Breast epithelium (tissue), 4 donors: ENCODE results near the gene IL4. TPM values are rescaled to one million over a fixed set of nuclear protein-coding genes. Genes with fewer than 3 reads are reported as not detected.

ENCODE experiments used
- DNase-seq, 2 donors: peaks; one replicate each; pipeline ENCODE4 v3.0.0-alpha.2; 2019; ENCODE audit warnings: low spot score in 2 of 2
- H3K27ac ChIP-seq, 2 donors: fragments of 200-600 bp; sonication (generic) in 1 of 2; one replicate each; pipeline ENCODE4 v1.5.1; 2016 to 2019; ENCODE audit warnings: mild to moderate bottlenecking in 1 of 2
- H3K27me3 ChIP-seq, 2 donors: fragments of 200-600 bp; sonication (generic) in 1 of 2; one replicate each; pipeline versions ENCODE4 v1.5.1 to v1.6.0; 2017 to 2019; ENCODE audit warnings: control low read depth in 1 of 2, mild to moderate bottlenecking in 1 of 2
- H3K36me3 ChIP-seq: fragments of 200-600 bp; one replicate; pipeline ENCODE4 v1.5.1; 2019
- H3K4me1 ChIP-seq, 2 donors: fragments of 200-600 bp; sonication (generic); one replicate each; pipeline ENCODE4 v1.5.1; 2016 to 2019; ENCODE audit warnings: control low read depth in 1 of 2
- H3K4me3 ChIP-seq, 3 donors: fragments of 200-600 bp; sonication (generic); 1 replicate in 2 of 3; 2 replicates in 1 of 3; pipeline ENCODE4 v1.5.1; 2016 to 2019; ENCODE audit warnings: mild to moderate bottlenecking in 3 of 3, moderate library complexity in 2 of 3
- H3K9me3 ChIP-seq, 2 donors: fragments of 200-600 bp; sonication (generic) in 1 of 2; one replicate each; pipeline ENCODE4 v1.5.1; 2016 to 2019; ENCODE audit warnings: control low read depth in 1 of 2
- CTCF ChIP-seq, 3 donors: fragments of 450-650 bp; IDR thresholded peaks; one replicate each; pipeline ENCODE4 v1.5.1; 2016 to 2017; ENCODE audit warnings: antibody characterized with exemption in 3 of 3, mild to moderate bottlenecking in 3 of 3, moderate library complexity in 3 of 3
- POLR2A ChIP-seq: fragments of 450-650 bp; IDR thresholded peaks from one replicate; pipeline ENCODE4 v1.6.1; 2016; ENCODE audit warnings: antibody characterized with exemption, mild to moderate bottlenecking, moderate library complexity
- POLR2AphosphoS5 ChIP-seq, 3 donors: sonication (generic); formaldehyde crosslinking; IDR thresholded peaks; one replicate each; pipeline ENCODE4 v1.6.1; 2017; ENCODE audit warnings: antibody characterized with exemption in 3 of 3
- intact Hi-C: fragments of 100-400 bp; cut with DNase I; formaldehyde crosslinking; loops from one replicate; pipeline ENCODE4 v1.15.1; 2023; ENCODE audit warnings: low total_unique reads
- total RNA-seq, 3 donors: library from RNA; depleted of rRNA; stranded (reverse); fragments of >200 nt; gene quantifications; one replicate each; pipeline ENCODE4 v1.1.0, GENCODE V29; 2016

IL4 gene
- total RNA-seq, 3 donors from 2014 or later, result not detected

- H3K27ac ChIP-seq, result no peak overlapping the region
- intact Hi-C loops, result no loop called here
- no peaks in the 10 kb centered on the region for H3K27me3 ChIP-seq
- H3K4me1 ChIP-seq, result no peaks in the 10 kb centered on the region
- no peaks in the 10 kb centered on the region for H3K36me3 ChIP-seq
- no peaks in the 10 kb centered on the region for H3K9me3 ChIP-seq
- TF ChIP-seq CTCF (IDR thresholded peaks at IDR 0.05) (no peak), POLR2AphosphoS5 (IDR thresholded peaks at IDR 0.05) (no peak), POLR2A (no peak)
- DNase-seq, result no peak
- no peak overlapping the region for H3K4me3 ChIP-seq
These were observed 8.2 kb upstream of the IL4 start for GRCh38 chr5:132665574-132666080.

DNA sequence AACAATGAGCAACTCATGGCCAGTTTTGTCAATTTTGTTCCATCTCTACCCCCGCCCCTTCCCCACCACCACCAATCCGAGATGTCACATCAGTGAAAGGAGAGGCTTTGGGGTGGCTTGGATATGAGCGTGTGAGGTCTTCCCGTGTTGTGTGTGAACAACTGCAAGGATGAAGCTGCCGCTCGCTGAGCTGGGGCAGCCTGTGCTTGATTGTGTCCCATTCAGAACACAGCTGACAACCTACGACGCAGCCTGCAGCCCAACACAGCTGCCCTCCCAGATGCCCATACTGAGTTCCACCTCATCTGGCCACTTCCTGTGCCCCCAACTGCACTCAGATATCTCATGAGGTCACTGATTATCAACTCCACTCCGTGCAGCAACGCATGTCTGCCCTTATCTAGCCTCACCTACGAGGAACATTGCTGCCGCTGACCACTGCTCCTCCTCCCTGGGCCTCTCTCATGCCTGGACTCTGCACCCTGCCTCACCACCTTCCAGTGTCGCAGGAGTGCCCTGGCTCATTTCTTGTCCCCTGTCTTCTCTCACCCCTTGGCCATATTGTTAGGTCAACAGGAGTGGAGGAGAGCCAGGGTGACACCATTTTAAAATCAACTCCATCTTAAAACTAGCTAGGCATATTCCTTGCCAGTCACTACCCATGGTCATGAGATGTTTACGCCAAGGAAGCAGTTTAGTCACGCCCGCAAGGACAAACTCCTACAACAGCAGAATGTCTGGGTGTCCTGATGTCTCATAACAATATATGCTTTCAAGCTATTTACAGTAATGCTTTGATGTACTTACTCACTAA lies 7.3 kb upstream of the IL4 start:
- Histone ChIP-seq H3K4me3 (no peak overlapping the region), H3K4me1 (no peaks in the 10 kb centered on the region), H3K9me3 (no peaks in the 10 kb centered on the region), H3K36me3 (no peaks in the 10 kb centered on the region), H3K27ac (no peak overlapping the region), H3K27me3 (no peaks in the 10 kb centered on the region)
- DNase-seq, result no peak
- TF ChIP-seq CTCF (IDR thresholded peaks at IDR 0.05) (no peak), POLR2AphosphoS5 (IDR thresholded peaks at IDR 0.05) (no peak), POLR2A (no peak)
- intact Hi-C loops, result no loop called here

GRCh38 chr5:132667309-132667708 lies 6.5 kb upstream of the IL4 start:
- Histone ChIP-seq H3K27me3 (no peaks in the 10 kb centered on the region), H3K4me1 (no peaks in the 10 kb centered on the region), H3K4me3 (no peak overlapping the region), H3K36me3 (no peaks in the 10 kb centered on the region), H3K27ac (no peak overlapping the region), H3K9me3 (no peaks in the 10 kb centered on the region)
- DNase-seq, result no peak
- intact Hi-C loops, result no loop called here
- TF ChIP-seq POLR2AphosphoS5 (IDR thresholded peaks at IDR 0.05) (no peak), CTCF (IDR thresholded peaks at IDR 0.05) (no peak), POLR2A (no peak)

- H3K9me3 ChIP-seq, result no peaks in the 10 kb centered on the region
- H3K36me3 ChIP-seq, result no peaks in the 10 kb centered on the region
- no peaks in the 10 kb centered on the region for H3K27me3 ChIP-seq
- no peak overlapping the region for H3K27ac ChIP-seq
- no peaks in the 10 kb centered on the region for H3K4me1 ChIP-seq
- DNase-seq, result no peak
- no peak overlapping the region for H3K4me3 ChIP-seq
- intact Hi-C loops, result no loop called here
- TF ChIP-seq POLR2A, result no peak
- no peak for TF ChIP-seq POLR2AphosphoS5 (IDR thresholded peaks at IDR 0.05)
- no peak for TF ChIP-seq CTCF (IDR thresholded peaks at IDR 0.05)
These were observed 5.8 kb upstream of the IL4 start for GRCh38 chr5:132667761-132668705.
